H1 (cell line): ENCODE measurements around the gene PTPRH. TPM values are rescaled to one million over a fixed set of nuclear protein-coding genes. Genes with fewer than 3 reads are reported as not detected.

ENCODE experiments used
- CTCF ChIA-PET: fragments of 300-600 bp; sonication (Branson Sonifier 250); formaldehyde crosslinking; loops from one replicate; lab custom pipeline; 2021; ENCODE audit not compliant: partially characterized antibody; lab: Charles Lee
- POLR2A ChIA-PET: fragments of 300-600 bp; sonication (Branson Sonifier 250); formaldehyde crosslinking; loops from one replicate; lab custom pipeline; 2021; ENCODE audit warnings: inconsistent platforms; ENCODE audit not compliant: partially characterized antibody; lab: Charles Lee
- DNase-seq, 2 experiments: peaks; one replicate each; pipeline versions ENCODE4 v3.0.0 to v3.0.0-alpha.2; 2010 to 2022; ENCODE audit warnings: low spot score in 2 of 2, low read depth in 1 of 2, mixed read lengths in 1 of 2
- FAIRE-seq: peaks from 2 replicates; lab custom pipeline; 2011; peaks lifted over from hg19 to GRCh38; lab: Jason Lieb, UNC
- H2AFZ ChIP-seq: 2 replicates; pipeline ENCODE4 v1.8.1; 2012; ENCODE audit warnings: low read length, inconsistent platforms
- H2AK5ac ChIP-seq: 2 replicates; pipeline ENCODE4 v1.6.1; 2013; ENCODE audit warnings: low read depth, low read length
- H2BK120ac ChIP-seq: replicated peaks from 2 replicates; pipeline ENCODE3; 2013; ENCODE audit warnings: low read depth, low read length, inconsistent platforms
- H2BK12ac ChIP-seq: 2 replicates; pipeline ENCODE4 v1.6.1; 2013; ENCODE audit warnings: low read depth, low read length
- H2BK15ac ChIP-seq: 2 replicates; pipeline ENCODE4 v1.6.1; 2013; ENCODE audit warnings: low read length
- H2BK20ac ChIP-seq: 2 replicates; pipeline ENCODE4 v1.6.1; 2013; ENCODE audit warnings: low read length
- H2BK5ac ChIP-seq: 2 replicates; pipeline ENCODE4 v1.6.1; 2013; ENCODE audit warnings: low read depth, low read length
- H3K14ac ChIP-seq: 2 replicates; pipeline ENCODE4 v1.6.1; 2013; ENCODE audit warnings: inconsistent platforms; ENCODE audit not compliant: insufficient read length
- H3K18ac ChIP-seq: 2 replicates; pipeline ENCODE4 v1.6.1; 2013; ENCODE audit warnings: low read length; ENCODE audit errors: extremely low read depth
- H3K23ac ChIP-seq: 2 replicates; pipeline ENCODE4 v1.6.1; 2013; ENCODE audit warnings: inconsistent platforms; ENCODE audit not compliant: insufficient read length
- H3K23me2 ChIP-seq: 2 replicates; pipeline ENCODE4 v1.6.1; 2013; ENCODE audit warnings: low read depth, low read length
- H3K27ac ChIP-seq: 2 replicates; pipeline ENCODE4 v1.6.1; 2011; ENCODE audit warnings: low read depth, low read length, inconsistent platforms
- H3K27me3 ChIP-seq, 4 experiments: replicated peaks in 1 of 4; 1 replicate in 1 of 4; 2 replicates in 3 of 4; pipeline versions ENCODE4 v1.6.1 to v1.8.1; 2011 to 2013; ENCODE audit warnings: low read length in 3 of 4, mild to moderate bottlenecking in 3 of 4, inconsistent platforms in 2 of 4, mixed read lengths in 2 of 4, moderate library complexity in 1 of 4; ENCODE audit not compliant: control insufficient read depth in 3 of 4, insufficient read depth in 3 of 4; ENCODE audit errors: extremely low read depth in 1 of 4
- H3K36me3 ChIP-seq, 4 experiments: 2 replicates each; pipeline versions ENCODE4 v1.6.1 to v1.8.1; 2011 to 2013; ENCODE audit warnings: mild to moderate bottlenecking in 4 of 4, low read length in 3 of 4, moderate library complexity in 2 of 4, control low read depth in 1 of 4, inconsistent platforms in 1 of 4; ENCODE audit not compliant: insufficient read depth in 4 of 4, control insufficient read depth in 2 of 4
- H3K4ac ChIP-seq: replicated peaks from 2 replicates; pipeline ENCODE3; 2013; ENCODE audit warnings: low read length, low read depth, mixed read lengths, inconsistent platforms; ENCODE audit not compliant: insufficient read length
- H3K4me1 ChIP-seq, 4 experiments: replicated peaks in 1 of 4; 1 replicate in 1 of 4; 2 replicates in 3 of 4; pipeline versions ENCODE4 v1.6.1 to v1.8.1; 2011 to 2013; ENCODE audit warnings: low read length in 3 of 4, inconsistent platforms in 2 of 4, mixed read lengths in 1 of 4; ENCODE audit not compliant: insufficient read depth in 4 of 4, control insufficient read depth in 3 of 4
- H3K4me2 ChIP-seq, 2 experiments: 2 replicates each; pipeline versions ENCODE4 v1.6.1 to v1.8.1; 2011 to 2013; ENCODE audit warnings: low read depth in 2 of 2, low read length in 2 of 2, control low read depth in 1 of 2, inconsistent platforms in 1 of 2, mild to moderate bottlenecking in 1 of 2; ENCODE audit not compliant: insufficient read depth in 1 of 2
- H3K4me3 ChIP-seq, 4 experiments: fragments of 200-600, 300-600 bp in 1 of 4; sonication (generic), shearing (Covaris generic), sonication (Bioruptor Twin) in 1 of 4; 2 replicates each; pipeline versions ENCODE4 v1.5.1 to v1.8.1; 2011 to 2016; ENCODE audit warnings: low read length in 4 of 4, low read depth in 3 of 4, control low read depth in 2 of 4, inconsistent platforms in 2 of 4, mild to moderate bottlenecking in 2 of 4, mixed read lengths in 1 of 4, moderate library complexity in 1 of 4; ENCODE audit not compliant: insufficient read depth in 2 of 4; ENCODE audit errors: extremely low read depth in 1 of 4
- H3K56ac ChIP-seq: replicated peaks from 2 replicates; pipeline ENCODE3; 2013; ENCODE audit warnings: low read depth, mild to moderate bottlenecking, mixed read lengths, low read length, inconsistent platforms; ENCODE audit not compliant: insufficient read length
- H3K79me1 ChIP-seq: 2 replicates; pipeline ENCODE4 v1.6.1; 2013; ENCODE audit warnings: low read depth, low read length, control low read depth
- H3K79me2 ChIP-seq, 2 experiments: 2 replicates each; pipeline versions ENCODE4 v1.6.1 to v1.8.1; 2012 to 2013; ENCODE audit warnings: low read length in 2 of 2, mild to moderate bottlenecking in 2 of 2, inconsistent platforms in 1 of 2; ENCODE audit not compliant: insufficient read depth in 2 of 2, control insufficient read depth in 1 of 2
- H3K9ac ChIP-seq, 4 experiments: replicated peaks in 1 of 4; 1 replicate in 1 of 4; 2 replicates in 3 of 4; pipeline versions ENCODE4 v1.6.1 to v1.8.1; 2011 to 2013; ENCODE audit warnings: low read depth in 3 of 4, low read length in 3 of 4, control low read depth in 2 of 4, mild to moderate bottlenecking in 2 of 4, moderate library complexity in 2 of 4, inconsistent platforms in 1 of 4; ENCODE audit errors: extremely low read depth in 1 of 4
- H3K9me3 ChIP-seq, 2 experiments: 2 replicates each; pipeline versions ENCODE4 v1.6.1 to v1.8.1; 2012 to 2013; ENCODE audit warnings: mild to moderate bottlenecking in 2 of 2, moderate library complexity in 2 of 2, control low read depth in 1 of 2, inconsistent platforms in 1 of 2, low read depth in 1 of 2, low read length in 1 of 2, mixed read lengths in 1 of 2; ENCODE audit not compliant: insufficient read depth in 2 of 2
- H4K20me1 ChIP-seq, 2 experiments: replicated peaks in 1 of 2; 2 replicates each; pipeline versions ENCODE3 to v1.8.1; 2011 to 2013; ENCODE audit warnings: inconsistent platforms in 2 of 2, low read length in 2 of 2, mild to moderate bottlenecking in 1 of 2; ENCODE audit not compliant: insufficient read depth in 2 of 2, control insufficient read depth in 1 of 2
- H4K5ac ChIP-seq: 2 replicates; pipeline ENCODE4 v1.6.1; 2013; ENCODE audit warnings: low read length, low read depth, mixed read lengths, inconsistent platforms; ENCODE audit not compliant: insufficient read length
- H4K8ac ChIP-seq: 2 replicates; pipeline ENCODE4 v1.8.0; 2013; ENCODE audit warnings: mild to moderate bottlenecking, moderate library complexity, low read length, inconsistent platforms; ENCODE audit not compliant: insufficient read depth; ENCODE audit errors: extremely low read depth
- H4K91ac ChIP-seq: replicated peaks from 2 replicates; pipeline ENCODE3; 2013; ENCODE audit warnings: low read length, mixed read lengths, inconsistent platforms; ENCODE audit not compliant: insufficient read length
- BRCA1 ChIP-seq: IDR thresholded peaks from 2 replicates; pipeline ENCODE4 v1.6.1; 2012; ENCODE audit warnings: low read depth, low read length, improper control_type of control experiment
- WGBS, 2 experiments: shearing (Covaris generic) in 1 of 2; methylation state at CpG; one replicate each; pipeline versions ENCODE4 v1.1.6 to v1.1.7; 2013 to 2015; ENCODE audit warnings: low lambda C conversion rate in 2 of 2, mixed read lengths in 2 of 2, inconsistent platforms in 1 of 2, low coverage in 1 of 2, missing lambda C conversion rate in 1 of 2; ENCODE audit not compliant: insufficient replicate concordance in 2 of 2, insufficient coverage in 1 of 2, insufficient read length in 1 of 2; ENCODE audit errors: extremely low coverage in 1 of 2, missing lambda C conversion rate in 1 of 2; 5-methylcytosine and 5-hydroxymethylcytosine counted together
- polyA plus RNA-seq, 7 experiments: library from polyadenylated mRNA; depleted of rRNA in 3 of 7; stranded (reverse) in 5 of 7; unstranded in 2 of 7; fragments of >200 nt in 5 of 7; fragments of 200-250 nt in 2 of 7; gene quantifications; 1 replicate in 5 of 7; 2 replicates in 1 of 7; 4 replicates in 1 of 7; pipeline versions ENCODE4 v1.2.1 to v1.2.3, GENCODE V29; 2011 to 2013; ENCODE audit warnings: missing spikeins in 2 of 7, mixed read lengths in 2 of 7
- total RNA-seq: library from RNA; stranded (reverse); fragmentation: NEBNext Ultra II Directional; extraction: Animal tissue kit (Norgen Biotek cat#: 25700); gene quantifications from 2 replicates; pipeline ENCODE4 v1.2.1, GENCODE V29; 2021

PTPRH gene
- total and polyA plus RNA-seq, 2 of the 8 experiments (the other 6 are each of a cell fraction or from before 2014, with no cell fraction given) = 0.30 to 0.39 TPM

DNA sequence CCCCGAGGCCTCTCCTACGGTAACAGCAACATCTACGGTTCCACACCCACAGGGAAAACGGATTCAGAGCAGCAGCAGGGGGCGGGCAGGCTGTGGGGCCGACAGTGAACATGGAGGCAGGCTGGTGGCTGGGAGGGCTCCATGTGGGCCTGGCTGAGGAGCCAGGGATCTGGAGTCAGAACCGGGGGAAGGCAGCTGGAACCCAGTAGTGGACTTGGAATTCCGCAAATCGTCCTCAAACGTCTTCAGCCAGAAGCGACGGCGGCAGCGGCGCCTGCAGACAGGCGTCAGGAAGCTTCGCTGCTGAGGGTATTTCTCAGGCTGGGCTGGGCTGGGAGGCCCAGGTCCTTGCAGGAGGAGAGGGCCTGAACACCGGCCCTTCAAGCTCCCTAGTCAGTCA is 17.5 kb upstream of the PTPRH start:
- Histone ChIP-seq H3K4me1 (no peaks in the 10 kb centered on the region), H3K79me2 (no peaks in the 10 kb centered on the region), H4K91ac (no peak overlapping the region), H4K8ac (no peak overlapping the region), H3K79me1 (no peaks in the 10 kb centered on the region), H2BK15ac (no peak overlapping the region), H3K23me2 (no peaks in the 10 kb centered on the region), H2AK5ac (no peak overlapping the region), H2BK12ac (no peak overlapping the region), H3K27me3 (no peaks in the 10 kb centered on the region), H3K23ac (no peak overlapping the region)
- FAIRE-seq = no peak
- 83% methylated on average over 13 of the region's 18 CpGs; no CpG with 5 or more reads in 1 of the 2 experiments for WGBS, 2 experiments
- DNase-seq = no peak
- TF ChIP-seq BRCA1 = no peak
- TF ChIP-seq, all 59 proteins: peak for 0
- H3K14ac ChIP-seq = no peak overlapping the region
- H3K56ac ChIP-seq = no peak overlapping the region
- CTCF ChIA-PET = interaction anchor here (1.6 kb wide), 1 partner anchor 61 kb away, joined by 4 read pairs; the partner anchor contains the start of gene DNAAF3
- H3K4ac ChIP-seq = no peak overlapping the region
- H2BK120ac ChIP-seq = no peak overlapping the region
- no peak overlapping the region for H4K5ac ChIP-seq
- H3K4me2 ChIP-seq = no peak overlapping the region
- H3K4me3 ChIP-seq = no peak overlapping the region
- no peak overlapping the region for H3K9ac ChIP-seq
- H2BK5ac ChIP-seq = no peak overlapping the region
- no peaks in the 10 kb centered on the region for H3K9me3 ChIP-seq
- no peak overlapping the region for H3K27ac ChIP-seq
- no peak overlapping the region for H3K18ac ChIP-seq
- peaks cover 5 to 13% (median 8%) of the 10 kb centered on the region in 4 experiments; a peak in 5 of 8 replicates for H3K36me3 ChIP-seq
- no peak overlapping the region for H2AFZ ChIP-seq
- H4K20me1 ChIP-seq = peaks cover 3 to 18% of the 10 kb centered on the region in 2 experiments
- H2BK20ac ChIP-seq = no peak overlapping the region
- POLR2A ChIA-PET = interaction anchor here (1.3 kb wide), 1 partner anchor 33 kb away, joined by 4 read pairs; no protein-coding TSS in a partner anchor
